OCI-M2 (cell line): ENCODE measurements around the gene BCAS3.

Source experiments
- DNase-seq: peaks from one replicate; lab custom pipeline; 2025; ENCODE audit not compliant: unreplicated experiment; lab: John Stamatoyannopoulos, UW

The BCAS3 gene

GRCh38 chr17:61388561-61389356 is 711.1 kb downstream of the BCAS3 start:
- DNase-seq: no peak

DNA sequence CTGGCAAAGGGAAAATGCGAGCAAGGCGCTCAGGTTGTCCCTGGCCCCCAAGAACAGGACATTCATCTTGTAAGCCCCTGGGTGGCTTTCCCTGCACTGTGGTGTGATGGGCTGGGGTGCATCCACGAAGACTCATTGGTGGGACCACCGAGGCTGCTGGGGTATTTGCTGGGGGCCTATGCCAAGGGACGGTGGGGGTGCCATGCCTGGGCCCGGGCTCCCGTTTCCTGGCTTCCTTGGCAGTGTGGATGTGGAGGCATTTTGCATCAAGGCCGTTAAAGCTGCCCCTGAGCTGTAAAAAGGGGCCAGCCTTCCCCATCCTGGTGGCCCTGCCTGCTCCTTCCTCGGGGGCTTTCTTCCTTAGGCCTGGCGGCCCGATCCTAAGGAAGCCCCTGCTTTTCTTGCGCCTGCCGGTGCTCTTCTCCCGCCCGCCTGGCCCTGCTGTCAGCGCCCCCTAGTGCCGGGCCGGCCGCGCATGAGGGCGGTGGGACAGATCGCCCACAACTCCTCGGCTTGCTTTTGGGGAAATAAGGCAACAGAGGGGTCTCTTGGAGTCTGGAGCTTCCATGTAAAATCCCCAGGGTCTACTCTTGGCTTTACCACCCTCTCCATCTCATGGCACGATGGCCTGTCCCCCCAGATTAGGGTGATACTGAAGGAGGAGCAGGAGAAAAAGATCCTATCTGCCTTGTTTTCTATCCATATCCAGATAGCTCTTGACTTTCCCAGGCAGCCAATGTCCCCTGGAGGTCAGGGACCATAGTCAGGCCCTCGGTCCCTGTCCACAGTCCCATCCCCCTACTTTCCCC is 712.2 kb downstream of the BCAS3 start:
- no peak for DNase-seq

DNA sequence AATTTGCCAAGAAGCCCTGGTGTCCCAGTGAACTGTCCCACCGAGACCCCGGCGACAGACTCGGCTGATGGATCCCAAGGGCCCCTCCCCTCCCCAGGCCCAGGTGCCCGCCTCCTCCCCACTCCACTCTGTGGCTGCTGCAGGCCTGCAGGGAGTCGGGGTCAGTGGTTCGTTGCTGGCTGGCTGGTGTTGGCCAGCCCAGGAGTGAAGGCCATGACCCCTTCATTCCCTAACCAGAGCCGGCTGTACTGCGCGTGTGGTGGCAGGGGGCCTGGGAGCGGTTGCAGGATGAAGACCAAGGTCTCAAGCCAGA is 712.8 kb downstream of the BCAS3 start:
- no peak for DNase-seq

DNA sequence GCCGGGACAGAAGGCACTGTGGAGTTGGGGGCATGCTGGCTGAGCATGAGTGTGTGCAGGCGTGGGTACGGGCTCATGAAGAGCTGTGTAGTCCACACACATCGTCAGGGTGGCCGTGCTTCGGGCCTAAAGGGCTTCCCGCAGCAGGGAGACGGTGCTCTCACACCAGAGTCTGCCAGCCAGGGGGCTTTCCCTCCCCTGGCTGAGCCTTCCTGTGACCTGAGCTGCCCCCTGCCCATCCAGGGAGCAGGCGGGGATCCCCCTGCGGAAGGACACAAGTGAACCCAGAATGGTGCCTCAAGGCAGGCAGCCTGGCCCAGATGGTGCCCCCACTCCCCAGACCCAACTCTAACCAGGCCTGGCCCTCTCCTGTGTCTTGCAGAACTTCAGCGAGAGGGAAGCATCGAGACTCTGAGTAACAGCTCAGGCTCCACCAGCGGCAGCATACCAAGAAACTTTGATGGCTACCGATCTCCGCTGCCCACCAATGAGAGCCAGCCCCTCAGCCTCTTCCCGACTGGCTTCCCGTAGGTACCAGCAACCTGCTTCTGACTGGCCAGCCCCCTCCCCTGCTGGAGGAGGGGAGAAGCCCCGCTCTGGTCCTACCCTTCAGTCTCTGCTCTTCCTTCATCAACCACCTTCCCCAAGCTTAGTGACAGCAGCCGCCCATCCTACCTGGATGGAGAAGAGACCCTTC is 714.1 kb downstream of the BCAS3 start:
- DNase-seq: no peak

- no peak for DNase-seq
Measured at GRCh38 chr17:61392679-61393078, 715.0 kb downstream of the BCAS3 start.

DNA sequence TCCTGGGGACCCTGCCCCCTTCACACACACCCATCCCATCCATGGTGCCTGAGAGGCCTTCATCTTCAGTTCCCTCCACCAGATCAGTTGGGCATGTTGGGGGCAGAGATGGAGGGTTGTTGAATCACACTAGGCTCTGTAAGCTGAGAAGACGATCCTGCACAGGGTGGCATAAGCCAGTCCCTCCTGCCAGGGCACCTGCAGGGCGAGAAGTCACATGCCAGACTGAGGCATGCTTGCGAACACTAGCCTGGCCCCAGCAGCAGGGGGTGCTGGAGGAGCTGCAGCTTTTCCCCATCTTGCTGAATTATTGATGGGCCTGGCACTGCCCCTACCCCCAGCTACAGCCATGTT is 715.9 kb downstream of the BCAS3 start:
- no peak for DNase-seq

- DNase-seq: no peak
Measured at GRCh38 chr17:61393904-61394629, 716.4 kb downstream of the BCAS3 start.

DNA sequence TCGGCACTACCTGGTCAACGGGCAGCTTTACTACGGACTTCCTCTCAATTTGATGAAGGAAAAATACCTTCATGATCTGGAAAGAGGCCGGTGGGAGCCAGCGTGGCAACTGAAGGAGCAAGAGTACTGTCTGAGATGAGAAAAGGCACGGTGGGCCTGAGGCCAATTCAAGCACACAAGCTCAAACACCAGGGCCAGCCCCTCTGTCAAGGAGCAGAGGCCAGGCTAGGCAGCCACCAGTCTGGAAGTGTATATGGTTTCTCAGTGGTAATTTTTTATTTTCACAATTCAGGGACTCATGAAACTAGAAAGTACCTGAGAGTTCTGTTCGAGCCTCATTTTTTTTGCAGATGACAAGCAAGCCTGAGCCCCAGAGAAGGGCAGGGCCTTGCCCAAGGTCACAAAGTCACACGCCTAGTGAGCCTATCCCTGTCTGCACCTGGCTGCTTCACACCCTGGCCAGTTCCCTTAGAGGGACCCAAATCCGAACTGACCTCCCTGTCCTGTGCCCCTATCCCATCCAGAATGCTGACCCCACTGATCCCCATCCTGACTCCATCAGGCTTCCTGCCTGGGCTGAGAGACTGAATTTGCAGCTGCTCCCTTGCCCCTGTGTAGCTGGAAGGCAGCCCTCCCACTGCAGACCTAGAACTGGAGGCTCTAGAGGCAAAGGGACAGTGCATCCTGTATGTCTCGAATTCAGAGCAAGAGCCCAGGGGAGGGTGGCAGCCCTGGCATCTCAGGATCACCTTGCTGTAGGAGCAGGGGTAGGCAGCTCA is 717.2 kb downstream of the BCAS3 start:
- DNase-seq: no peak

GRCh38 chr17:61395409-61395982 is 717.8 kb downstream of the BCAS3 start:
- DNase-seq: no peak

- DNase-seq: no peak
Measured at GRCh38 chr17:61395983-61396585, 718.4 kb downstream of the BCAS3 start.

GRCh38 chr17:61396586-61397085 is 719.0 kb downstream of the BCAS3 start:
- no peak for DNase-seq

DNA sequence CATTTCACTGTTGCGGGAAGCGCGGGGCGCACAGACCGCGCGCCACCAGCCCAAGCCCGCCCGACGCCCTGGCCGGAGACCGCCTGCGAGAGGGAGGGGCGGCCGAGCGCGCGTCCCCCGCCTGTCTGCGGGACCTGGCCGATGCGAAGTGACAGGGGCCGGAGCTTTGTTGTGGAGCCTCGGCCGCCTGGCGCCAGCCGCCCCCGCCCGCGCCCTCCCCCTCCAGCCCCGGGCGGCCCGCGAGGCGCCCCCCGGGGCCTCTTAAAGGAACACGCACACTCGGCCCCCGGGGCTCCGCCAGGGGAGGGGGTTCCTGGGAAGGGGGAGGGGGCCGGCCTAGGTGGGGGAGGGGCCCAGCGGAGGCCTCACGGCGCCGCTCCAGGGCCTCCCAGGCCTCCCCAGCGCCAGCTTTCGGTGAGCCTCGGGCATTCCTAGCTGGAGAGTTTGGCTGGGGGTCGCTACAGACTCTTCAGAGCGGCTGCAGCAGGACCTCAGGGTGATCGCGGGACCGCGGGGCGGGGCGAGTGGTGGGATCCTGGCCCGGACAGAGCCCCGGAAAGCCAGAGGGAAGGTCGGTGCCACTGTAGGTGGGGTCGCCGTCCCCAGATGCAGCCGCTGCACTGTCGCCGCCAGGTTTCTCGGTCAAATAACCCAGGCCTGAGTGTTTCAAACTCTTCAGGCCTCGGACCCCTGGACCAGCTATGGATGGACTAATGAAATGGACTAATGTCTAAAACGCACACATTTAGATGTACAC is 719.6 kb downstream of the BCAS3 start:
- DNase-seq: no peak

GRCh38 chr17:61398721-61399130 is 721.1 kb downstream of the BCAS3 start:
- DNase-seq: no peak

DNA sequence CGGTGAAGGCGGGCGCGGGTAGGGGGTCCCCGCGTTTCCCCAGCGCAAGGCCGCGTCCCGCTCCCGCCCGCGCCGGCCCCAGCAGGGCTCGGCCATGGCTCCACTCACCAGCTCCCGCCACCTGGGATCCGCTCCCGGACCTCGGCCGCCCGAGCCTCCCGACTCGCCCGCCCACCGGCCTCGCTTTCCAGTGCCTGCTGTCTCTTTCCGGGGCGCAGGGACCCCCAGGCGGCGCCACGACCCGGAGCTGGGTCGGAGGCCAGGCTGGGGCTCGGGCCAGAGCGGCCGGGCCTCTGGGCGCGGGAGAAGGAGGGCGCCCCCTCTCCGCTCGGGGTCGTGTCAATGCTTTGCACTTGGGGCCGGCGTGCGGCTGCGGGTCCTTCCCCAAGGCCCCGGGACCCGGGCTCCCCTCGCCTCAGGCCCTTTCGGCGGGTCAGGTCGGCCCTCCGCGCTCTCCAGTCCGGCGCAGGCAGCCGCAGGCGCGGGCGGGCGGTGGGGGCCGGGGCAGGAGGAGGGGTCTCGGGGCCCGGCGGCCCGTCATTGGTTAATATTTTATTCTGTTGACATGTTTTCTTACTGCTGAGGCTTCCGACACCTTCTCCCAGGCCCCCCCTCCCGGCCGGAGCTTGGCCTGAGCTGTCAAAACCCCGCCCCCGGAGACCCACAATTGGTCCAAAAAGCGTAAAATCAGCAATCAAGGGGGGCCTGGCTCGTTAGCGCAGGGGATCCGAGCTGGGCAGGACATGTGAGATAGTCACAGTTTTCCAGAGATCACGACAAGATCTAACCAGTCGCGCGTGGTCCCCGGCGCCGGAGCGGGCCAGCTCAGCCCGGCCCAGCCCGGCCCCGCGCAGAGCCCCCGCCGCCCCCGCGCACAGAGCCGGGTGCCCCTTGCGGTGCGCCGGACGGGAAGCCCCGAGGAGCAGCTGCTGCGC is 721.7 kb downstream of the BCAS3 start, which contains the start of gene TBX2:
TSS of gene TBX2 (plus strand) at position 713 of the 935 bp plus-strand sequence. CDS start 334 bp downstream, outside the sequence.
- peak; percentile 44 for DNase-seq

DNA sequence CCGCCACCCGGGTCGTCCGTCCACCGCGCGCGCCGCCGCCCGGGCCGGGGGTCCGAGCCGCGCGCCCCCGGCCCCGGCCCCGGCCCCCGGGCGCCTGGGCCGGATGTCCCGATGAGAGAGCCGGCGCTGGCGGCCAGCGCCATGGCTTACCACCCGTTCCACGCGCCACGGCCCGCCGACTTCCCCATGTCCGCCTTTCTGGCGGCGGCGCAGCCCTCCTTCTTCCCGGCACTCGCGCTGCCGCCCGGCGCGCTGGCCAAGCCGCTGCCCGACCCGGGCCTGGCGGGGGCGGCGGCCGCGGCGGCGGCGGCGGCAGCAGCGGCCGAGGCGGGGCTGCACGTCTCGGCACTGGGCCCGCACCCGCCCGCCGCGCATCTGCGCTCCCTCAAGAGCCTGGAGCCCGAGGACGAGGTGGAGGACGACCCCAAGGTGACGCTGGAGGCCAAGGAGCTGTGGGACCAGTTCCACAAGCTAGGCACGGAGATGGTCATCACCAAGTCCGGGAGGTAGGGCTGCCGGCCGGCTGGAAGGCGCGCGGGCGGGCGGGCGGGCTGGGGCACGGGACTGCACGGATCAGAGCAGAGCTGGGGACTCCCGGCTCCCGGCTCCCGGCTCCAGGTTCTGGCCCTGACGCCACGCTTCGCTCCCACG is 722.5 kb downstream of the BCAS3 start:
- no peak for DNase-seq

DNA sequence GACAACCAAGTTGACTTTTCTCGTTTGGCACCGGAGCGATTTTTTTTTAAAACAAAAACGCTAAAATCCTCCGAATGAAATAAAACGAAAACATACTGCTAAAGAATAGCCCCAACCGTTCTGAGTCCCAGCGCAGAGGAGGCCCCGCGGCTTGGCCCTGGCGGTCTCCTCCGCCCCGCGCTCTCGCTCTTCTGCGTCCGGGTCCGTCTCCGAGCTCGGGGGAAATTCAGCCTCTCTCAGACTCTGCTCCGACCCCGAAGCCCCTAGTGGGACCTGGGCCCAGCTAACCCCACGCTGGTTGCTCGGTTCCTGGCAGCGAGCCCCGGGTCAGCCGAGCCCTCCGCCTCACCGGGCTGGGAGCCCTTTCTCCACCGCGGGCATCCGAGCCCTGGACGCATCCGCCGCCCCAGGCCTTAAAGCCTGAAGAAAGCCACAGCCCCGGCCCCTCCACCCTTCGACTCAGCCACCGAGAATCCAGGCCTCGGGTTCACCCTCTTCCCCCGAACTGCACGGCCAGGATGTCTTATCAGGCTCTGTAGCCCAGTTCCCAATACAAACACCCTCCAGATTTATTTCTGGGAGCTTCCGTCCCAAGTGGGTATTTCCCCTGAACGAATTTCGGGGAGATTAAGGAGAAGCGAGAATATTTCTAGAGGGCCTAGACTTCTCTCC is 723.2 kb downstream of the BCAS3 start:
- DNase-seq: no peak
